ENCODE data around the gene CLOCK. TPM values are rescaled to one million over a fixed set of nuclear protein-coding genes. Genes with fewer than 3 reads are reported as not detected.
A peak's percentile ranks its signal among the peaks of the same experiment; 100 is the strongest.

Gene CLOCK
- total and polyA plus RNA-seq, 9 of the 15 experiments (the other 6 are each of a cell fraction or from before 2014, with no cell fraction given), result 3.7 to 14.4 (median 9.4) TPM

- TF ChIP-seq ZBTB5 (IDR thresholded peaks at IDR 0.05) (no peak), GTF2A2 (tag; IDR thresholded peaks at IDR 0.05) (0 out of 2 replicates have a peak, but pooled peaks have one; percentile 22), ZBTB11 (CRISPR knock-in tag; IDR thresholded peaks at IDR 0.05) (peak; percentile 91 to 98 (median 92); a peak in 5 of 6 replicates), RBFOX2 (IDR thresholded peaks at IDR 0.05; ENCODE audit: low read depth, low read length) (peak; percentile 81), DPF2 (IDR thresholded peaks at IDR 0.05) (no peak; the same call in 1 of the 2 replicates), ZNF445 (CRISPR knock-in tag; IDR thresholded peaks at IDR 0.05; ENCODE audit: low read depth) (no peak), ZNF395 (CRISPR knock-in tag; IDR thresholded peaks at IDR 0.05) (peak; percentile 53), FOXP4 (CRISPR knock-in tag; IDR thresholded peaks at IDR 0.05; ENCODE audit: borderline replicate concordance) (no peak), CBX2 (IDR thresholded peaks at IDR 0.05; ENCODE audit: insufficient read depth, low read length, poor library complexity, severe bottlenecking) (no peak), NCOA2 (IDR thresholded peaks at IDR 0.05; ENCODE audit: partially characterized antibody in 2 of 2) (no peak), ARNT (IDR thresholded peaks at IDR 0.05) (no peak), ATF3 (IDR thresholded peaks at IDR 0.05) (no peak), ATF3 (CRISPR knock-in tag; conservative IDR thresholded peaks at IDR 0.05) (0 out of 2 replicates have a peak, but pooled peaks have one; percentile 38)
Observed at GRCh38 chr4:55545641-55546505, 836 bp downstream of the CLOCK start (continued).

All from K562 (cell line).